Retinal pigment epithelial cell (primary cell): ENCODE results near the gene AP4E1.

Experiments
- DNase-seq: peaks from one replicate; pipeline ENCODE4 v3.0.0-alpha.2; 2010; ENCODE audit warnings: low read depth
- H3K4me3 ChIP-seq: 2 replicates; pipeline ENCODE4 v1.5.1; 2011; ENCODE audit warnings: mild to moderate bottlenecking, low read length, control low read depth, moderate library complexity
- TF ChIP-seq, protein P1 (sequence below): conservative IDR thresholded peaks from 2 replicates; pipeline ENCODE4 v1.5.1; 2011; ENCODE audit warnings: low read depth, low read length, control low read depth, inconsistent platforms

AP4E1 gene

DNA sequence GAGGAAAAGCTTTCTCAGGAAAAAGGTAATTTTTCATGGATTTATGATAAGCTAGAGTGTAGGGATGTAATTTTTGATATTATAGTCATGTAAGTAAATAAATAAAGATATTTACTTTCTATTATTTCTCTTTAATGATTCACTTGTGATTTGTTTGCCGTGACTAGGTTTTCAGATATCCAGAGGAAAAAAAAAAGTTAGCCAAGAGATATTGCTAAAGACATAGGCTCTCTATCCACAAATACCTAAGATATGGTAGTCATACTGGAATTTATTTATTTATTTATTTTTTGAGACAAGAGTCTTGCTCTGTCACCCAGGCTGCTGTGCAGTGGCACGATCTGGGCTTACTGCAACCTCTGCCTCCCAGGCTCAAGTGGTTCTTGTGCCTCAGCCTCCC lies 59.9 kb downstream of the AP4E1 start:
- TF ChIP-seq, protein P1, sequence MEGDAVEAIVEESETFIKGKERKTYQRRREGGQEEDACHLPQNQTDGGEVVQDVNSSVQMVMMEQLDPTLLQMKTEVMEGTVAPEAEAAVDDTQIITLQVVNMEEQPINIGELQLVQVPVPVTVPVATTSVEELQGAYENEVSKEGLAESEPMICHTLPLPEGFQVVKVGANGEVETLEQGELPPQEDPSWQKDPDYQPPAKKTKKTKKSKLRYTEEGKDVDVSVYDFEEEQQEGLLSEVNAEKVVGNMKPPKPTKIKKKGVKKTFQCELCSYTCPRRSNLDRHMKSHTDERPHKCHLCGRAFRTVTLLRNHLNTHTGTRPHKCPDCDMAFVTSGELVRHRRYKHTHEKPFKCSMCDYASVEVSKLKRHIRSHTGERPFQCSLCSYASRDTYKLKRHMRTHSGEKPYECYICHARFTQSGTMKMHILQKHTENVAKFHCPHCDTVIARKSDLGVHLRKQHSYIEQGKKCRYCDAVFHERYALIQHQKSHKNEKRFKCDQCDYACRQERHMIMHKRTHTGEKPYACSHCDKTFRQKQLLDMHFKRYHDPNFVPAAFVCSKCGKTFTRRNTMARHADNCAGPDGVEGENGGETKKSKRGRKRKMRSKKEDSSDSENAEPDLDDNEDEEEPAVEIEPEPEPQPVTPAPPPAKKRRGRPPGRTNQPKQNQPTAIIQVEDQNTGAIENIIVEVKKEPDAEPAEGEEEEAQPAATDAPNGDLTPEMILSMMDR = no peak
- no peak overlapping the region for H3K4me3 ChIP-seq
- no peak for DNase-seq

DNA sequence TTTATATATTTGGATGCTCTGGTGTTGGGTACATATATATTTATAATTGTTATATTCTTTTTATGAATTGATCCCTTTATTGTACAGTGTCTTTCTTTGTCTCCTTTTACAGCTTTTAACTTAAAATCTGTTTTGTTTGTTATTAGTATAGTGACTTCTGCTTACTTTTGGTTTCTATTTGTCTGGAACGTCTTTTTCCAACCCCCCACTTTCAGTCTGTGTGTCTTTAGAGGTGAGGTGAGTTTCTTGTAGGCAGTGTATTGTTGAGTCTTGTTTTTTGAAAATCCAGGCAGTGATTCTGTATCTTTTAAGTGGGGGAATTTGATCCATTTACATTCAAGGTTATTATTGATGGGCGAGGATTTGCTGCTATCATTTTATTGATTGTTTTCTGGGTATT lies 62.0 kb downstream of the AP4E1 start:
- H3K4me3 ChIP-seq = no peak overlapping the region
- DNase-seq = no peak
- TF ChIP-seq, protein P1 = no peak

DNA sequence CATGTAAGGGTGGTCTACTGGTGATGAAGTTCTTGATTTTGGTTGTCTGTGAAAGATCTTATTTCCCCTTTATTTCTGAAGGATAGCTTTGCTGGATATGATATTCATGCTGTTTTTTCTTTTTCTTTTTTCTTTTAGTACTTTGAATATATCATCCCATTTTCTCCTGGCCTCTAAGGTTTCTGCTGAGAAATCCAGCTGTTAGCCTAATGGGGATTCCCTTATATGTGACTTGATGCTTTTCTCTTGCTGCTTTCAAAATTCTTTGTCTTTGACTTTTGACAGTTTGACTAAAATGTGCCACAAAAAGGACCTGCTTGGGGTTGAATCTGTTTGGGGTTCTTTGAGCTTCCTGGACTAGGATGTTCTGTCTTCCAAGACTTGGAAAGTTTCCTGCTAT lies 62.6 kb downstream of the AP4E1 start:
- no peak overlapping the region for H3K4me3 ChIP-seq
- TF ChIP-seq, protein P1 = no peak
- no peak for DNase-seq

DNA sequence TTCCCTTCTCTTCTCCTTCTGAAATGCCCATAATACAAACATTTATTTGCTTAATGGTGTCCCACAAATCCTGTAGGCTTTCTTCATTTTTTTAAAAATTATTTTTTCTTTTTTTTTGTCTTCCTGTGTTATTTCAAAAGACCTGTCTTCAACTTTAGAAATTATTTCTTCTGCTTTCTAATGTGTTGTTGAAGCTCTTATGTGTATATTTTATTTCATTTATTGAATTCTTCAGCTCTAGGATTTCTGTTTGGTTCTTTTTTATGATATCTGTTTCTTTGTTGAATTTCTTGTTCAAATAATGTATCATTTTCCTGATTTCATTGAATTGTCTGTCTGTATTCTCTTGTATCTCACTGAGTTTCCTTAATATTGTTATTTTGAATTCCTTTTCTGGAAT lies 63.1 kb downstream of the AP4E1 start:
- TF ChIP-seq, protein P1 = no peak
- no peak for DNase-seq
- H3K4me3 ChIP-seq = no peak overlapping the region

DNA sequence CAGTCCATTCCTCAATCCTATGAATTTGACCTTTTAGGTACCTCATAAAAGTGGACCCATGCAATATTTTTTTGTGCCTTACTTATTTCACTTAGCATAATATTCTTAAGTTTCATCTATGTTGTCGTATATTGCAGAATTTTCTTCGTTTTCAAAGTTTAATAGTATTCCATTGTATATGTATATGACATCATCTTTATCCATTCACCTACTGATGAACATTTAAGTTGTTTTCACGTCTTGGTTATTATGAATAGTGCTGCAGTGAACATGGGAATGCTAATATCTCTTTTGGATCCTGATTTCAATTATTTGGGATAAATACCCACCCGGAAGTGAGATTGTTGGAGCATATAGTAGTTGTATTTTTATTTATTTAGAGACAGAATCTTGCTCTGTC lies 65.1 kb downstream of the AP4E1 start:
- no peak overlapping the region for H3K4me3 ChIP-seq
- no peak for DNase-seq
- TF ChIP-seq, protein P1 = no peak

DNA sequence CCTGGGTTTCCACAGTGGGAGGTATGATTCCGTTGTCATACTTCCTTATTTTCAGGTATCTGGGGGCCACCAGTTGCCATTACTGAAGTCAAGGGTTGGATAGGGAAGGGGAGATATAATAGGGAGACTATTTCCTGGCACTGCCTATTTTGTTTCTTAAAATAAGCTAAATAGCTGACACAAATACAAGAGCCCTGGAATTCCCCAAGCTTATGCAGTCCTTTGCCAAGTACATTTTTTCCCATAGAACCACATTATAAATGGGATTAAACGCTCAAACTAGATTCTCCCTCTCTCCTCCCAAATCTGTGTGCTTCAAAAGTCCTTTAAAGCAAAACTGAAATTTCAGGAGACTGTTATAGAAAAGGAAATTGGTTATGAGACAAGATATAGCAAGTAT lies 68.7 kb downstream of the AP4E1 start:
- TF ChIP-seq, protein P1 = no peak
- peak; percentile 15 for DNase-seq
- H3K4me3 ChIP-seq = no peak overlapping the region

DNA sequence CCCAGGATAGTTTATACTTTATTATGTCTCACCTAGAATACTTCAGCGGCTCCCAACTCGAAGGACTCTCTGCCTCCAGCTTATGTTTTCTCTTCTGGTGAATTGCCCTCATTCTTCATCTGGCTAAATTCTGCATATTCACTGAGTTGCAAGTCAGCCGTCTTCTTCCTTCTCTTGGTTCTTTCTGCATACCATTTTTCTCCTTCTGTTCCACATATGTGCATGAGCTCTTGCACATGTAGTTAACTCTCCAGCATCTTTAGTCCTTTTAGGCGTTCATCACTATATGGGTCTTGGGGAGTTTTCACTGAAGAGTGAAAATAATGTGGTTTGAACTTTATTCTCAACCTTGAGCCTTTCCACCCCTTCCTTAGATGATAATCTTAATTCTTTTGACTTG lies 70.1 kb downstream of the AP4E1 start:
- DNase-seq = no peak
- no peak overlapping the region for H3K4me3 ChIP-seq
- TF ChIP-seq, protein P1 = no peak
